ENCODE results near the gene SLC7A1.

- no peak for TF ChIP-seq CTCF (IDR thresholded peaks at IDR 0.05)
- TF ChIP-seq POLR2A (IDR thresholded peaks at IDR 0.05) = no peak
- no peak for TF ChIP-seq POLR2AphosphoS5 (IDR thresholded peaks at IDR 0.05; ENCODE audit: insufficient read depth in 1 of 2, low read depth in 1 of 2)
These were observed 101.0 kb downstream of the SLC7A1 start for GRCh38 chr13:29494520-29494919.

All from vagina (tissue), 2 donors.